ENCODE data around the gene GCNT2.

DNA sequence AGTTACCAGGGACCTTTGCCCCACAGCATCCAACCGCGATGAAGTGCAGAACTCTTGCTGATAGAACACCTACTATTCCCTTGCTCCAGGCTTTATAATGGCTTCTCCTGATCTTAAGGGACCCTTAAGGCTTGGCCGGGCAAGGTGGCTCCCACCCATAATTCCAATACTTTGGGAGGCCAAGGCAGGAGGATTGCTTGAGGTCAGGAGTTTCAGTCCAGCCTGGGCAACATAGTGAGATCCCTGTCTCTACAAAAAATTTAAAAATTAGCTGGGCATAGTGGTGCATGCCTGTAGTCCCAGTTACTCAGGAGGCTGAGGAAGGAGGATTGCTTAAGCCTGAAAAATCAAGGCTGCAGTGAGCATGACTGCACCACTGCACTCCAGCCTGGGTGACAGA, 68.8 kb downstream of the GCNT2 start:
- TF ChIP-seq HDAC6 (IDR thresholded peaks at IDR 0.05; ENCODE audit: low read depth, low read length) (no peak), EP300 (IDR thresholded peaks at IDR 0.05; ENCODE audit: borderline replicate concordance in 1 of 2, low read depth in 2 of 2, low read length in 2 of 2) (no peak), RAD21 (IDR thresholded peaks at IDR 0.05 in 1 of 2, conservative IDR thresholded peaks at IDR 0.05 in 1 of 2; ENCODE audit: low read depth in 2 of 2, low read length in 2 of 2) (no peak), TAF1 (IDR thresholded peaks at IDR 0.05; ENCODE audit: low read depth, low read length) (no peak), POLR2AphosphoS5 (IDR thresholded peaks at IDR 0.05; ENCODE audit: low read depth, low read length) (no peak), ASH2L (IDR thresholded peaks at IDR 0.05; ENCODE audit: low read length) (no peak), SP1 (IDR thresholded peaks at IDR 0.05; ENCODE audit: low read depth, low read length) (no peak), RNF2 (IDR thresholded peaks at IDR 0.05; ENCODE audit: borderline replicate concordance, low read depth, low read length, missing control alignments, poor library complexity, severe bottlenecking) (no peak)
- TF ChIP-seq, protein P1, sequence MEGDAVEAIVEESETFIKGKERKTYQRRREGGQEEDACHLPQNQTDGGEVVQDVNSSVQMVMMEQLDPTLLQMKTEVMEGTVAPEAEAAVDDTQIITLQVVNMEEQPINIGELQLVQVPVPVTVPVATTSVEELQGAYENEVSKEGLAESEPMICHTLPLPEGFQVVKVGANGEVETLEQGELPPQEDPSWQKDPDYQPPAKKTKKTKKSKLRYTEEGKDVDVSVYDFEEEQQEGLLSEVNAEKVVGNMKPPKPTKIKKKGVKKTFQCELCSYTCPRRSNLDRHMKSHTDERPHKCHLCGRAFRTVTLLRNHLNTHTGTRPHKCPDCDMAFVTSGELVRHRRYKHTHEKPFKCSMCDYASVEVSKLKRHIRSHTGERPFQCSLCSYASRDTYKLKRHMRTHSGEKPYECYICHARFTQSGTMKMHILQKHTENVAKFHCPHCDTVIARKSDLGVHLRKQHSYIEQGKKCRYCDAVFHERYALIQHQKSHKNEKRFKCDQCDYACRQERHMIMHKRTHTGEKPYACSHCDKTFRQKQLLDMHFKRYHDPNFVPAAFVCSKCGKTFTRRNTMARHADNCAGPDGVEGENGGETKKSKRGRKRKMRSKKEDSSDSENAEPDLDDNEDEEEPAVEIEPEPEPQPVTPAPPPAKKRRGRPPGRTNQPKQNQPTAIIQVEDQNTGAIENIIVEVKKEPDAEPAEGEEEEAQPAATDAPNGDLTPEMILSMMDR (IDR thresholded peaks at IDR 0.05; ENCODE audit: control extremely low read depth in 1 of 3, insufficient read depth in 1 of 3, low read depth in 1 of 3, low read length in 3 of 3), result no peak
- TF ChIP-seq, protein P2, sequence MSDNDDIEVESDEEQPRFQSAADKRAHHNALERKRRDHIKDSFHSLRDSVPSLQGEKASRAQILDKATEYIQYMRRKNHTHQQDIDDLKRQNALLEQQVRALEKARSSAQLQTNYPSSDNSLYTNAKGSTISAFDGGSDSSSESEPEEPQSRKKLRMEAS (IDR thresholded peaks at IDR 0.05), result no peak
